HEK293 (cell line): ENCODE measurements around the gene ING1.

Source experiments
- CTCF ChIA-PET: fragments of 350-600 bp; formaldehyde crosslinking; extraction: SDS; loops from one replicate; lab custom pipeline; 2021; ENCODE audit warnings: antibody characterized with exemption; lab: Yijun Ruan, JAX
- POLR2A ChIA-PET: fragments of 300-600 bp; formaldehyde crosslinking; extraction: SDS; loops from one replicate; lab custom pipeline; 2020; ENCODE audit warnings: antibody characterized with exemption, inconsistent platforms; lab: Yijun Ruan, JAX
- H3K27ac ChIP-seq: fragments of 200-500 bp; sonication (Bioruptor generic); 2 replicates; pipeline ENCODE4 v1.5.1; 2014; ENCODE audit warnings: low read depth, low read length, control low read depth, inconsistent platforms; ENCODE audit errors: extremely low read depth
- H3K36me3 ChIP-seq, 2 experiments: fragments of 200-500 bp in 1 of 2; sonication (Bioruptor generic) in 1 of 2; 1 replicate in 1 of 2; 2 replicates in 1 of 2; pipeline ENCODE4 v1.5.1; 2014 to 2017; ENCODE audit warnings: inconsistent platforms in 2 of 2, low read length in 2 of 2; ENCODE audit not compliant: control insufficient read depth in 2 of 2, insufficient read depth in 1 of 2
- H3K4me1 ChIP-seq: fragments of 200-500 bp; sonication (Bioruptor generic); 2 replicates; pipeline ENCODE4 v1.5.1; 2014; ENCODE audit warnings: mild to moderate bottlenecking, low read length, inconsistent platforms; ENCODE audit not compliant: control insufficient read depth, insufficient read depth
- H3K4me3 ChIP-seq: 2 replicates; pipeline ENCODE4 v1.5.1; 2011; ENCODE audit warnings: low read depth, mild to moderate bottlenecking, control low read depth, low read length, moderate library complexity
- H3K9me3 ChIP-seq: fragments of 200-500 bp; sonication (Bioruptor generic); 2 replicates; pipeline ENCODE4 v1.5.1; 2014; ENCODE audit warnings: low read depth, low read length, inconsistent platforms; ENCODE audit not compliant: control insufficient read depth, insufficient read depth
- BCL11A ChIP-seq: fragments of 450-650 bp; formaldehyde crosslinking; IDR thresholded peaks from 2 replicates; pipeline ENCODE4 v1.5.1; 2016; ENCODE audit warnings: low read depth, missing biosample characterization, missing genetic modification characterization
- BCL11B ChIP-seq: fragments of 450-650 bp; formaldehyde crosslinking; IDR thresholded peaks from 2 replicates; pipeline ENCODE4 v1.5.1; 2016; ENCODE audit warnings: low read depth, missing biosample characterization, missing genetic modification characterization
- HIC1 ChIP-seq: fragments of 450-650 bp; formaldehyde crosslinking; IDR thresholded peaks from 2 replicates; pipeline ENCODE4 v1.5.1; 2016; ENCODE audit warnings: missing biosample characterization, missing genetic modification characterization
- KLF1 ChIP-seq: fragments of 450-650 bp; formaldehyde crosslinking; IDR thresholded peaks from 2 replicates; pipeline ENCODE4 v1.5.1; 2016; ENCODE audit warnings: missing biosample characterization, missing genetic modification characterization
- SCRT2 ChIP-seq: fragments of 450-650 bp; formaldehyde crosslinking; IDR thresholded peaks from 2 replicates; pipeline ENCODE4 v1.5.1; 2016; ENCODE audit warnings: missing biosample characterization, missing genetic modification characterization
- TCF7L2 ChIP-seq: IDR thresholded peaks from 2 replicates; pipeline ENCODE4 v1.6.1; 2011; ENCODE audit warnings: low read depth, mild to moderate bottlenecking, inconsistent platforms, low read length, moderate library complexity, borderline replicate concordance
- YY1 ChIP-seq: fragments of 450-650 bp; formaldehyde crosslinking; IDR thresholded peaks from 2 replicates; pipeline ENCODE4 v1.5.1; 2018; ENCODE audit warnings: missing biosample characterization, missing genetic modification characterization
- ZBTB10 ChIP-seq: fragments of 450-650 bp; formaldehyde crosslinking; IDR thresholded peaks from 2 replicates; pipeline ENCODE4 v1.5.1; 2016; ENCODE audit warnings: missing biosample characterization, missing genetic modification characterization
- ZBTB49 ChIP-seq: fragments of 450-650 bp; formaldehyde crosslinking; IDR thresholded peaks from 2 replicates; pipeline ENCODE4 v1.5.1; 2016; ENCODE audit warnings: missing biosample characterization, missing genetic modification characterization, low read depth
- ZNF175 ChIP-seq: fragments of 450-650 bp; formaldehyde crosslinking; IDR thresholded peaks from 2 replicates; pipeline ENCODE4 v1.5.1; 2016; ENCODE audit warnings: missing biosample characterization, missing genetic modification characterization
- ZNF248 ChIP-seq: fragments of 450-650 bp; formaldehyde crosslinking; IDR thresholded peaks from 2 replicates; pipeline ENCODE4 v1.5.1; 2017; ENCODE audit warnings: missing biosample characterization, missing genetic modification characterization
- ZNF26 ChIP-seq: fragments of 450-650 bp; formaldehyde crosslinking; IDR thresholded peaks from 2 replicates; pipeline ENCODE4 v1.5.1; 2016; ENCODE audit warnings: missing biosample characterization, missing genetic modification characterization
- ZNF280C ChIP-seq: fragments of 450-650 bp; formaldehyde crosslinking; IDR thresholded peaks from 2 replicates; pipeline ENCODE4 v1.5.1; 2016; ENCODE audit warnings: missing biosample characterization, missing genetic modification characterization
- ZNF473 ChIP-seq: fragments of 450-650 bp; formaldehyde crosslinking; IDR thresholded peaks from 2 replicates; pipeline ENCODE4 v1.5.1; 2017; ENCODE audit warnings: missing biosample characterization, missing genetic modification characterization
- ZNF514 ChIP-seq: fragments of 450-650 bp; formaldehyde crosslinking; IDR thresholded peaks from 2 replicates; pipeline ENCODE4 v1.5.1; 2016; ENCODE audit warnings: missing biosample characterization, missing genetic modification characterization
- ZNF610 ChIP-seq: fragments of 450-650 bp; formaldehyde crosslinking; IDR thresholded peaks from 2 replicates; pipeline ENCODE4 v1.5.1; 2016; ENCODE audit warnings: missing biosample characterization, missing genetic modification characterization, borderline replicate concordance

The ING1 gene

GRCh38 chr13:110682746-110683145, 30.8 kb upstream of the ING1 start:
- H3K27ac ChIP-seq = no peak overlapping the region
- H3K36me3 ChIP-seq = peaks cover 10 to 79% of the 10 kb centered on the region in 2 experiments; a peak in 2 of 3 replicates
- no peak for TF ChIP-seq HIC1
- TF ChIP-seq KLF1 = no peak
- TF ChIP-seq TCF7L2 = no peak
- TF ChIP-seq ZBTB49 (tag by site-specific recombination) = no peak
- TF ChIP-seq ZNF280C (tag by site-specific recombination) = no peak
- no peak for TF ChIP-seq ZNF514
- TF ChIP-seq BCL11B = no peak
- TF ChIP-seq SCRT2 (tag by site-specific recombination) = no peak
- no peak for TF ChIP-seq ZNF175 (tag by site-specific recombination)
- TF ChIP-seq ZNF610 (tag by site-specific recombination) = no peak
- no peak for TF ChIP-seq ZBTB10 (tag by site-specific recombination)
- no peak for TF ChIP-seq YY1
- no peak for TF ChIP-seq BCL11A
- no peak for TF ChIP-seq ZNF473 (tag by site-specific recombination)
- TF ChIP-seq ZNF248 (tag by site-specific recombination) = no peak
- TF ChIP-seq ZNF26 = no peak
- H3K4me1 ChIP-seq = no peaks in the 10 kb centered on the region
- ChIA-PET POLR2A (interaction anchor here (0.5 kb wide), 1 partner anchor 54 kb away, joined by 3 read pairs; no protein-coding TSS in a partner anchor), CTCF (interaction anchor here (0.9 to 1.1 kb wide), 2 partner anchors 135 to 211 kb away, joined by 3 to 5 read pairs; no protein-coding TSS in a partner anchor)
- no peaks in the 10 kb centered on the region for H3K9me3 ChIP-seq
- H3K4me3 ChIP-seq = no peak overlapping the region
